Activated T-cell treated with anti-CD3 and anti-CD28 coated beads, Interleukin-2, amount 50 U/mL, for 48 hours (primary cell): ENCODE measurements around the gene CFAP161.
"Not testable (repeated sequence)": the region's sequence is repeated elsewhere in the genome, so short reads cannot be mapped to it uniquely, and the experiment has no call there.

Experiments
- DNase-seq, 2 experiments: peaks; one replicate each; pipeline ENCODE4 v3.0.0-alpha.2; 2020

Gene CFAP161

DNA sequence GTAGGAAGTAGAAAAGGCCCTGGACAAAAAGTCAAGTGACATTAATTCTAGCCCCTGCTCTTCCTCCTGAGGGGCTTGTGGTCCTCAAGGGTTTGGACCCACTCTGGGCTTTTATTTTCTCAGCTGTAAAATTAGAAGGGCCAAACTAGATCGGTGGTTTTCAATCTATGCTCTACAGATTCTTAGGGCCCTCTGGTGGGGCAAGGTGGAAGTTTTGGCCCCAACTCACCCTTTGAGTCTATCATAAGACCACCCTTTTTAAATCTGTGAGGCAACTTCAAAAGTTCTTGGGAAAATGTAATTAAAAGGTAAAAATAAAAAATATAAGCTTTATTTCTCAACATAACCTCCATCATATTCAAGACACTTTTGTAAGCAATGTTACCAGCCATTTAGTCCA lies 25.6 kb upstream of the CFAP161 start:
- peak; percentile 29 to 39 for DNase-seq

DNA sequence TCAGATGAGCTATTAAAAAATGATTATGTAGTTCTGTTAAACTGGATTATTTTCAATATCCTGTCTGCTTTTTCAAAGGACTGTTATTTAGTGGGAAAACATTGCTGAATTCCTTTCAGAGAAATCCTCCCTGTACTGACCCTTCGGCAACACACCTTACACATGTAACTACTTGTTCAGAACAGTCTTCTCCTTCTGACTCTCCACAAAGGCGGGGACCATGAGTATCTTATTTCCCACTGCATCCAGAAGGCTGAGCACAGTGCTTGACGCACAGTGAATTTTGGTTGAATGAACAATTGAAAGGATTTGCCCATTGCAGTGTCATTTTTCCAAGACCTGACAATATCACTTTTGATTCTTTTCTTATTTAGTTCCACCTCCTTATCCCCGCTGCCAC lies 23.1 kb upstream of the CFAP161 start:
- no peak for DNase-seq

- no peak for DNase-seq
Observed at GRCh38 chr15:81111510-81112470, 22.3 kb upstream of the CFAP161 start.

DNA sequence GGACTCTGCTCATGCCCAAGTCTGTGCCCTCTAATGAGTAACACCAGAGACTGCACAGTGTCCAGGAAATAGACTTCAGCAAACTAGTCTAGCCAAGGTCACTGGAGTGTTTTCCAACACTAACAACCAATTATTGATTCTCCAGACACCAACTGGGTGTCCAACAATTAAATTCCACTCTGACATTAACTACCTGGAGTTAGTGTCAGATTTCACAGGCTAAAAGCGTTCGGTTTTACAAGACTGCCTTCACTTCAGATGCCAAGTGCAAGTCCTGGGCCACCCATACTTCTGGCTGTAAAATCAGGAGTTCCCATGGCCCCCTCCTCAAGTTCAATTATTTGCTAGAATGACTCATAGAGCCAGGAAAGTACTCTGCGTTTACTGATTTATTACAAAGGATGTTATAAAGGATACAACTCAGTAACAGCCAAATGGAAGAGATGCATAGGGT lies 20.8 kb upstream of the CFAP161 start:
- no peak for DNase-seq

GRCh38 chr15:81113861-81114291 lies 20.2 kb upstream of the CFAP161 start:
- no peak for DNase-seq

DNA sequence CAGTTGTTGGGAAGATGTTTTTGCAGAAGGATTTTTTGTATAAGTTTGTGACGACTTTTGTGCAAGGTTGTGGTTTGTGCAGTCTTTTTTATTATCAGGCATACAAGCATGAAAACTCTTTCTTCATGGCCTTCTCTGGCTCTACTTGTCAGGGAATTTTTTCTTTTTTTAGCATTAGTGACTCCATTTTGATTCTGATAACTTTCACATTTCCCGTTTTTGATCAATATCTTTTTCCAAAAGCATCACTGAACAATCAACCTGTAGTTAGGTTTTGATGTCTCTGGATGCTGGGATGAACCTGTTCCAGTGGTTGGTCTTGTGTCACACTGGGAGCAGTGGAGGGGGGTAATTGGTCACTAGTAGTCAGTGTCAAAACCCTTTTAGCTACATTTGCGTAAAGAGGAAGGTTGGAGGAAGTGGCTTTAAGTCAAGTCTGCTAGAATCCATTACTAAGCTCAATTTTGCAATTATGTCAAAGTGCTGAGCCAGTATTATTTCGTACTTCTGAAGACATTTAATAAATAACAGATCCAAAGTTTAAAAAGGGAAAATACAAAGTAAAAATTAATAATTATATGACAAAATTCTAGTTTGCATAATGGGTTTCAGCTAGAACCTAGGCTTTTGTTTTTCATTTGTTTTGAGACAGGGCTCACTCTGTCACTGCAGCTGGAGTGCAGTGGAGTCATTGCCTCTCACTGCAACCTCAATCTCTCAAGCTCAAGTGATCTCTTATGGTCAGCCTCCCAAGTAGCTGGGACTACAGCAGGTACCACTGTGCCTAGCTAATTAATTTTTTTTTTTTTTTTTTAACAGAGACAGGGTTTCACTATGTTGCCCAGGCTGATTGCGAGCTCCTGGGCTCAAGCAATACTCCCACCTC lies 18.8 kb upstream of the CFAP161 start:
- no peak for DNase-seq

GRCh38 chr15:81117136-81117535 lies 16.9 kb upstream of the CFAP161 start:
- no peak for DNase-seq

DNA sequence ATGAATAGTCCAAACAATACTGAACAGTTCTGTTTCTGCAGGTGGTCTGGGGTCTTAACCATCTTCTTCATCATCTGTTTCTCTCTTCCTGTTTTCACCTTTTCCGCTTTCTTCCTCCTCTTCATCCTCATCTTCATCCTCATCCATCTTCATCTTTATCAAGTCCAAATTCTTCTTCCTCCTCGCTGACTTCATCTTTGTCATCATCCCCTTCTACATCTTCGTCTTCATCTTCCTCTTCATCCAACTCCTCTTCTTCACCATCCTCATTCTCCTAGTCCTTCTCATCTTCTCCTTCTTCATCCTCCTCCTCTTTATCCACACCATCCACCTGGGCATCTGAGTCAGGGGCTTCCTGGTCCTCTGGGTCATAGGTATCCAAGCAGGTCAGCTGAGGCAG lies 16.5 kb upstream of the CFAP161 start:
- DNase-seq: no peak

DNA sequence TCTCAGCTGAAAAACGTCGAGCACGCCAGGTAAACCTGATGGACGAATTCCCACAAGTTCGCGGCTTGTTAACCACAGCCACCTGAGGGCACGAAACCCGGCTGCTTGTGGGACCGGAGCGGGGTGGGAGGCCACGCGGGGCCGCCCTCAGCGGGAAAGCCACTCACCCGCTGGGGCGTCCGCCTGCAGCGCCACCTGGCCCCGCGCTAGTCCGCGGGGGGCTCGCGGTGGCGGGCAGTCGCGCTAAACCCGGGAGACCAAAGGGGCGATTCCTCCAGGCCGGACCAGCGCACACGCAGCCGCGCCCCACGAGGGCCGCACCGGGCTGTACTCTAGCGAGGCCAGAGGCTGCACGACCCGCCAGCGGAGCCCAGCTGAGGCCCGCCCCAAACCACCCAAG lies 15.7 kb upstream of the CFAP161 start:
- DNase-seq: no peak

GRCh38 chr15:81120069-81120468 lies 14.0 kb upstream of the CFAP161 start:
- no peak for DNase-seq

- DNase-seq: no peak
Observed at GRCh38 chr15:81126892-81127291, 7.2 kb upstream of the CFAP161 start.

- DNase-seq: not testable (repeated sequence)
Observed at GRCh38 chr15:81141478-81141877, 7.4 kb downstream of the CFAP161 start.

DNA sequence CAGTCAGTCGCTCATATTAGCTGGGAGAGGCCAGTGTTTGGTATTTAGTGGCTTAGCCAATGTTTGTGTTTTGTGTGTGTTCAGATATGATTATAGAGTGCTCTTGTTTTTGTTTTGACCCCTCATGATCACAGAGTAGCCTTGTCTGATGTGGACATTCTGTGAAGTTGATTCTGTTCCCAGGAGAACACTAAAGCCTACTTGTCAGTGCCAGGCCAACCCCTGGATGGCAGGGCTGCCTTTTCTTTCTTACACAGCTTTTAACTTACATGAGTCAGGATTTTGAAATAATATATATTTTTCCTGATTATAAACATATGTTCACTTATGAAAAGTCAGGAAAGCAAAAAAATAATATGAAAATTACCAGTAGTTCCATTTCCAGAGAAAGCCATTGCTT lies 11.9 kb downstream of the CFAP161 start:
- DNase-seq: no peak

DNA sequence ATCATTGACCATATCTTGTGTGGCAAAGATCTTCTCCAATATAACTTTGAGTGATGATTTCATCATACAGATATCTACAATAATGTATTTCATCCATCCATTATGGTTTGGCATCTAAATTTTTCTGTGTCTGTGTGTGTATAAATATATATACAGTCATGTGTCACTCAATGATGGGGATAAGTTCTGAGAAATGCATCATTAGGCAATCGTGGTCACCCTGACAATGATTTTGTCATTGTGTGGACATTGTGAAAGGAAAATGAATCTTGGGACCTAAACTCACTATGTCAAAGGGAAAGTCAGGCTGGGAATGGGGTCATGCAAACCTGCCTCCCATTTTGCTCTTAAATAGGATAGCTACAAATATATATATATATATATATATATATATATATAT lies 12.4 kb downstream of the CFAP161 start:
- DNase-seq: no peak

DNA sequence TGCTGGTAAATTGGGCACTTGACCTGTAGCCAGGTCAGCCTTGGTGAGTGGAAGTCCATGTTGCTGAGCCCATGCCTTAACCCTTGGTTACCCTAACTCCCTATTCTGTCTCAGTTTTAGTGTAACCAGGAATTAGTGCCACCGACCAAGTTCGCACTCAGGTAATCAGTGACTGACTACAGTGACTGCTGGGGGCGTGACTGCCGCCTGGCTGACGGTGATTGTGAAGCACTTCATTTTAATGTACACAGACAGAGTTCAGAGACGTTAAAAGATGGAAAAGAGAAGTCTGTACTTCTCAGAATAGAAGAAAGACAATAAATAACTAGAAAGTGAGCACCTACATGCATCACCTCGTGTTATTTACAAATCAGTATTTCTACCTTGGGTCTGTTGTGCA lies 17.3 kb downstream of the CFAP161 start:
- DNase-seq: no peak

- DNase-seq: no peak
Observed at GRCh38 chr15:81152339-81152738, 18.3 kb downstream of the CFAP161 start.

DNA sequence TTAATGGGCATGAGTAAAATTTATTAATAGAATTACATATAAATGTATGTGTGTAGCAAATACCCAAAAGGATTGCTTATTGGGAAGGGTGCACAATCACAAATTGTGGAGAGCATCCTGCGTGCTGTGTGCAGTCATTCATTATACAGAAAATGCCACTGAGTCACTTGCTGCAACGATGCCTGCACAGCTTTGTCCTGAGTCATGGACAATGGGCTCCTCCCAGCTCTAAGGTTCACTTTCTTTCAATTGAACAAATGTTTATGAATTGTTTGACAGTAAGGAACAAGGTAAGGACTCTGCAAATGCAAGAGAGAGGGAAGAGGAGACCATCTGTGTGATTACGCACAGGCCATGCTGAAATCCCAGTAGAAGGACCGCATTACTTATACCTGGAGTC lies 18.7 kb downstream of the CFAP161 start:
- no peak for DNase-seq

GRCh38 chr15:81155375-81156218 lies 21.5 kb downstream of the CFAP161 start:
- DNase-seq: no peak

- DNase-seq: no peak
Observed at GRCh38 chr15:81156324-81156723, 22.3 kb downstream of the CFAP161 start.

GRCh38 chr15:81157195-81157938 lies 23.3 kb downstream of the CFAP161 start:
- DNase-seq: no peak

GRCh38 chr15:81157939-81158223 lies 23.8 kb downstream of the CFAP161 start:
- no peak for DNase-seq

- DNase-seq: not testable (repeated sequence)
Observed at GRCh38 chr15:81158561-81158960, 24.5 kb downstream of the CFAP161 start.
